Nucleus accumbens (tissue), 56 donors: Measurements from ENCODE around the gene NOP53.
"Not testable (repeated sequence)": the region's sequence is repeated elsewhere in the genome, so short reads cannot be mapped to it uniquely, and the experiment has no call there.

Experiments
- DNase-seq, 56 donors: peaks; one replicate each; lab custom pipeline; 2025; lab: John Stamatoyannopoulos, UW

The NOP53 gene

DNA sequence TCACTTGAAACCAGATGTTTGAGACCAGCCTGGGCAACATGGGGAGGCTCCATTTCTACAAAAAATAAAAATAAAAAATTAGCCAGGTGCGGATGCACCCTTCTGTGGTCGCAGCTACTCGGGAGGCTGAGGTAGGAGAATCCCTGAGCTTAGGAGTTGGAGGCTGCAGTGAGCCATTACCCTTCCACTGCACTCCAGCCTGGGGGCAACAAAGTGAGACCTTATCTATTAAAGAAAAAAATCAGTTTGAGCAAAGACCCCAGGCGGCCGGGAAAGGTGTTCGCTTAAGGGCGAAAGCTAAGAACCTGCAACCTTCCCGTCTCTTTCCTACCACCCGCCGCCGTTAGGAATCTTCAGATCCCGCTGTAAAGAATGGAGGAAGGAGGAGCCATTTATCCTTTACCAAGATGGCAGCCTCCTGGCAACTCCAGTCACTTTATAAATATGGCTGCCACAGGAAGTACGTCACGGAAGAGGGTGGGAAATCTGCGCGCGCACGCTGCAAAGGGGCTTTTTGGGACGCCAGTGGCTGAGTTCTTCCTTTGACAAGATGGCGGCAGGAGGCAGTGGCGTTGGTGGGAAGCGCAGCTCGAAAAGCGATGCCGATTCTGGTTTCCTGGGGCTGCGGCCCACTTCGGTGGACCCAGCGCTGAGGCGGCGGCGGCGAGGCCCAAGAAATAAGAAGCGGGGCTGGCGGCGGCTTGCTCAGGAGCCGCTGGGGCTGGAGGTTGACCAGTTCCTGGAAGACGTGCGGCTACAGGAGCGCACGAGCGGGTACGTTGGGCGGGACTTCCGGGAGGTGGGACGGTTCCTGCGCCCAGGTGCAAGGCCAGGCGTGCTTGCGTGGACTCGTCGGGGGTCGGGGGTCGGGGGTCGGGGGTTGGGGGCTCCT, at the start of gene NOP53:
TSS of gene NOP53 (plus strand) at position 537 of the 892 bp plus-strand sequence. CDS start at position 551, 14 bp downstream.
- DNase-seq = peak in 55 of 56 donors; percentile 47 to 98 (median 94)

DNA sequence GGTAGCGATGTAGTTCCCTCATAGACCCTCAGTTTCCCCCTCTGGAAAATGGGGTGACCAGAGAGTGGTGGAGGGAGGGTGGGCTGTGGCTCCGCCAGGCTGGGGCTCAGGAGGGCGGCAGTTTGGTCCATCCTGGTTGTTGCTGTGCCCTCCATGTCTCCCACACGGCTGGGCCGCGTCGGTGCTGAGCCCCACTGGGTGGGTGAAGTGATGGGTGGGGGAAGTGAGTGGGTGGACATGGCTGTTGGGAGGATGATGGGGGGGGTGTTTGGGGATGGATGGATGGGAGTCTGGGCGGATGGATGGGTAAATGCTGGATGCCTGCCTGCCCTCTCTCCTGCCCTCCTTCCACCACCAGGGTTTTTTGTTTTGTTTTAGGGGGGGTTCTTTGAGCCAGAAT, 48.7 kb upstream of the NOP53 start:
- DNase-seq = no peak

DNA sequence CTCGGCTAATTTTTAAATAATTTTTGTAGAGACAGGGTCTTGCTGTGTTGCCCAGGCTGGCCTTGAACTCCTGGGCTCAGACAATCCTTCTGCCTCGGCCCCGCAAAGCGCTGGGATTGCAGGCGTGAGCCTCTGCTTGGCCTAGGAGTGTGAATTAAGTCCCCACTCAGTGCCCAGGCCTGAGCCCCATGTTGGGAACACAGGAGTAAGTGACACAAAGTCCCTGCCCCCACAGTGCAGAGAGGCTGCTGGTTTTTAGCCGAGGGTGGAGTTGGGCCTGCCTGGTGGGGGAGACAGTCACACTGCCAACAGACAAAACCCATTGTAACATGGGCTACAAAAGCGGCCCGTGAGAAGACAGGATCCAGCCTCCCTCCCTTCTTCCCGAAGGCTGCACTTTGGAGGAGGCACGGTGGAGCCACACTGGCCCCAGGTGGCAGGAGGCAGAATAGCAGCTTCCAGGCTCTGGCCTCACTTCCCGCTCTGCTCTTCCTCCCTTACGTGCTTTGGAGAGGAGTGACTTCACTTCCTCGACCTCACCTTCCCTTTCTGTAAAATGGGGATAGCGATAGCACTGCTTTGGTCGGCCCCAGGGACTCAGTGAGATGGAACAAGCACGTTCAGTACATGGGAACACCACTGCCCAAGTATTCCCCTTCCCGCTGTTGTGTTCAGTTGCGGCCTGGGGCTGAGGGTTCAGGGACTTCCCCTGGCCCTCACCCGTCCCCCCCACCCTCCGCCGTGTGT, 47.3 kb upstream of the NOP53 start:
- peak in 53 of 56 donors; percentile 29 to 88 (median 73) for DNase-seq

DNA sequence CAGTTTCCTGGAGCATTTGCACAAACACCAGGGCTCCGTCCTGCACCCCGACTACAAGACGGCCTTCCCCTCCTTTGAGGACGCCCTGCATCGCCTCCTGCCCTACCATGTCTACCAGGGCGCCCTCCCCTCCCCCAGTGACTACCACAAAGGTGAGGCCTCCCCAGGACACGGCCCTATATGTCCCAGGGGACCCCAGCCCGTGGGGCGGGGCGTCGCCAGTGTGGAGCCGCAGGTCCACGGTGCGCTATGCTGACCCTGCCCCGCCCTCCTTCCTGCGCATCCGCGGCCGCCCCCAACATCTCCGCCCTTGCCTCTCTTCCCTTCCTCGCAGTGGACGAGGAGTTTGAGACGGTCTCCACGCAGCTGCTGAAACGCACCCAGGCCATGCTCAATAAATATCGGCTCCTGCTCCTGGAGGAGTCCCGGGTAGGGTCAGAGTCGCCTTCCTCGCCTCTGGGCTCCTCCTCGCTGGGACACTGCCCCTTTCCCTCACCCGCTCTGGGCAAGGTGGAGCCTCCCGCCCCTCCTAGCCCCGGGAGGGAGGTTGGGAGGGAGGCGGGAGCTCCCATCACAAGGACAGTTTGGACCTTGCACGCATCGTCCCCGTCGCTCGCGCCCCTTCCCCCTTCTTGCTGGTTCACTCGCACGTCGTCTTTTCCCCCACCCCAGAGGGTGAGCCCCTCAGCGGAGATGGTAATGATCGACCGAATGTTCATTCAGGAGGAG, 46.6 kb upstream of the NOP53 start:
- DNase-seq = no peak

DNA sequence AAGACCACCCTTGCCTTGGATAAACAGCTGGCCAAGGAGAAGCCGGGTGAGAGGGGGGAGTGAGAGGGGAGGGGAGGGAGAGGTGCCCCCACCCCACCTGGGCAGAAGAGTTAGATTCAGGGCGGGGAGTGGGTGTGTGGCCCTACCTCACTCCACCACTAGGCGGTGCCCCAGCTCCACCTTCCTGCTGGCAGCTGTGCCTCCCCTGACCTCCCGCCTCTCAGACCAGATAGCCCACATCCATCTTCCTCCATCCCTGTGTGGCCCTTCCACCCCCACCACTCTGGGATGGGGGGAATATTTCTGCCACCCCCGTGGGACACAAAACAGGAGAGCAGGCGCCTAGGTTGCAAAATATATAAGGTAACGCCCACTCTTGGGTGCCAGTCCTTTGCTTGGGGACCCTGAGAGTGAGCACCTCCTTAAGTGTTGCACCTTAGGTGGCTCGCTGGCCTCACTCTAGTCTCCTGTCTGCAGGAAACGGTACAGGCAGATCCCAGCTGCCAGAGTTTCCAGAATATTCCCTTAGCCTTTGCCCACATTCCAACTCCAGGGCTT, 45.9 kb upstream of the NOP53 start:
- DNase-seq = peak in 23 of 56 donors; percentile 1 to 49 (median 8)

DNA sequence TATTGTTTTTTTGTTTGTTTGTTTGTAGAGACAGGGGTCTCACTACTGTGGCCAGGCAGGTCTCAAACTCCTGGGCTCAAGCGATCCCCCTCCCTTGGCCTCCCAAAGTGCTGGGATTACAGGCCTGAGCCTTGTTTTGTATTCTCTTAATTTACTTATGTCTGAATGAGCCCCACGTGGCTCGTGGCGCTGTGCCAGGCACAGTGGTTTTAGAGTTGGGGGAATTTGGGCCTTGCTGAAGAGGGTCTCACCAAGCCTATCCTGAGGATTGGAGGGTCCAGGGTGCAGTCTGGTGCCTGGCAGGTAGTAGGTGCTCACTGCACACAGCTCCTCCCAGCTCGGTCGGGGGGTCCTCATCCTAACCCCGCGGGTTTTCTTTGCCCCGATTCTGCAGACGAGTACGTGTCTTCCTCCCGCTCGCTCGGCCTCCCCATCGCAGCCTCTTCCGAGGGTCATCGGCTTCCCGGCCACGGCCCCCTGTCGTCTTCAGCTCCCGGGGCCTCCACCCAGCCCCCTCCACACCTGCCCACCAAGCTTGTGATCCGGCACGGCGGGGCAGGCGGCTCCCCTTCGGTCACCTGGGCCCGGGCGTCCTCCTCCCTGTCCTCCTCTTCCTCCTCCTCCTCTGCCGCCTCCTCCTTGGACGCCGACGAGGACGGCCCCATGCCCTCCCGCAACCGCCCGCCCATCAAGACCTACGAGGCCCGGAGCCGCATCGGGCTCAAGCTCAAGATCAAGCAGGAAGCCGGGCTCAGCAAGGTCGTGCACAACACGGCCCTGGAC, 44.2 kb upstream of the NOP53 start:
- no peak for DNase-seq

DNA sequence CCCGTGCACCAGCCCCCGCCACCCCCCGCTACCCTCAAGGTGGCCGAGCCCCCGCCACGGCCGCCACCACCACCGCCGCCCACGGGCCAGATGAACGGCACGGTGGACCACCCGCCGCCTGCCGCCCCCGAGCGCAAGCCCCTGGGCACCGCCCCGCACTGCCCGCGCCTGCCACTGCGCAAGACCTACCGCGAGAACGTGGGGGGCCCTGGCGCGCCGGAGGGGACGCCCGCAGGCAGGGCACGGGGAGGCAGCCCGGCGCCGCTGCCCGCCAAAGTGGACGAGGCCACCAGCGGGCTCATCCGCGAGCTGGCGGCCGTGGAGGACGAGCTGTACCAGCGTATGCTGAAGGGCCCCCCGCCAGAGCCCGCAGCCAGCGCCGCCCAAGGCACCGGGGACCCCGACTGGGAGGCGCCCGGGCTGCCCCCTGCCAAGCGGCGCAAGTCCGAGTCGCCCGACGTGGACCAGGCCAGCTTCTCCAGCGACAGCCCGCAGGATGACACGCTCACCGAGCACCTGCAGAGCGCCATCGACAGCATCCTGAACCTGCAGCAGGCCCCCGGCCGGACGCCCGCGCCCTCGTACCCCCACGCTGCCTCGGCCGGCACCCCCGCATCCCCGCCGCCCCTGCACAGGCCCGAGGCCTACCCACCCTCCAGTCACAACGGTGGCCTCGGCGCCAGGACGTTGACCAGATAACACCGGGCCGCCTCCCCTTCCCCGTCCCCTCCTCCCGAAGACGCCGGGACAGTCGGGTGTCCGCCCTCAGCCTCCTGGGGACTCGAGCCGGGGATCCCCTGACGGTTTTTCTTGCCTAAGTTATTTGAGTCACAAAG, 43.4 kb upstream of the NOP53 start:
- no peak for DNase-seq

DNA sequence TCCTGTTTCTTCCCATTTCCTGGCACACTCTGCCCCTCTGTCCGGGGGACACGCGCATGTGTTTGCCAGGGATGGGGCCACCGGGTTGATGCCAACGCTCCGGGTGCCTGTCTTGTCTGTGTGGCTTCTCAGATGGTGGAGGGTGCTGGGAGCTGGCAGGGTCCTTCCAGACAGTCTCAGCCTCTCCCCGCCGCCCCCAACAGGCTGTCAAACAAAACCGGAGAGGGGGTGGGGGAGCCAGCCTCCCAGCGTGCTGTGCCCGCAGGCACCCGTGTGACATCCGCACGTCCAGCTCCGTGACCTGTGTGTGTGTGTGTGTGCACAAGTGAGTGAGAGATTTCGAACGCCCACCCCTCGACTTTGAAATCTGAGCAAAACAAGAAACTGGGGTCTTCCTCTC, 42.7 kb upstream of the NOP53 start:
- no peak for DNase-seq

DNA sequence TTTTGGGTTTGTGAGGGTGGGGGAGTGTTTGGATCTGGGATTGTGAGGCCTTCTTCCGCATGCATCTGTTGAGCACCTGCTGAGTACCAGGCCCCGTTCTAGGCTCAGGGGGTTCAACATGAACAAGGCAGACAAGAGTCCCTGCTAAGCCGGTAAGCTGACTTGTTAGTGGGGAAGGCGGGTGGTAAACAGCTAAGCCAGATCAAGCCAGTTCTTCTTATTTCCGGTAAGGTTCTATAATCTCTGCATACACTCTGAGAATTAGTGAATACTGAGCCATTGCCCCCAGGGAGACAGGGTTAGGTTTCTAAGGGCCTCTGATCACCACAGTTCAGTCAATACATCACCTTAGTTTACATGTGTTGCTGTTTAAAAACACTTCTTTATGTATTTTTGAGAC, 42.0 kb upstream of the NOP53 start:
- DNase-seq = no peak

DNA sequence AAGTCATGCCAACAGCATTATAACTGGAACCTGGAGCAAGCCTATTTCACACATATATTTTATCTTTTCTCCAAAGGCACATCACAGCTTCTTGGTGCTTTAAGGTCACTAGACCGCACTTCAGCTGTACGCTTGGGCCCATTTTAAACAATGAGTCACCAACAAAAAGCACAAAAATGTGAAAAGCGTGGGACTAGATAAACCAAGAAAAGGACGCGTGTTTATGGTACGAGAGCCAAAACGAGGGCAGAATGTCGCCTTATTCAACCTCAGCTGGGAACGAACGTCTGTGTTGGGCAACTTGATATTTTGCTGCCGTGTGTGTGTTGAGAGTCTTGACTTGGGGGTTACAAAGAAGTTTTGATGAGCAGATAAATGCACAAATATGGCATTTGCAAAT, 41.3 kb upstream of the NOP53 start:
- DNase-seq = no peak

DNA sequence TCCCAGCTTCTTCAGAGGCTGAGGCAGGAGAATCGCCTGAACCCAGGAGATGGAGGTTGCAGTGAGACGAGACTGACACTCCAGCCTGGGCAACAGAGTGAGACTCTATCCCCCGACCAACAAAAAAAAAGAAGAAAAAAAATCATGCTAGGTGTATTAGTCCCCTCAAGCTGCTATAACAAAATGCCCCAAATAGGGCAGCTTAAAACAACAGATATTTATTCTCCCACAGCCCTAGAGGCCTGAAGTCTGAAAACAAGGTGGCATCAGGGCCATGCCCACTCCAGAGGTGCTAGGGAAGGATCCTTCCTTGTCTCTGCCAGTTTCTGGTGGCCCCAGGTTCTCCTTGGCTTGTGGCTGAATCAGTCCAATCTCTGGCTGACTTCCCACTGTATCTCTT, 40.7 kb upstream of the NOP53 start:
- no peak for DNase-seq

DNA sequence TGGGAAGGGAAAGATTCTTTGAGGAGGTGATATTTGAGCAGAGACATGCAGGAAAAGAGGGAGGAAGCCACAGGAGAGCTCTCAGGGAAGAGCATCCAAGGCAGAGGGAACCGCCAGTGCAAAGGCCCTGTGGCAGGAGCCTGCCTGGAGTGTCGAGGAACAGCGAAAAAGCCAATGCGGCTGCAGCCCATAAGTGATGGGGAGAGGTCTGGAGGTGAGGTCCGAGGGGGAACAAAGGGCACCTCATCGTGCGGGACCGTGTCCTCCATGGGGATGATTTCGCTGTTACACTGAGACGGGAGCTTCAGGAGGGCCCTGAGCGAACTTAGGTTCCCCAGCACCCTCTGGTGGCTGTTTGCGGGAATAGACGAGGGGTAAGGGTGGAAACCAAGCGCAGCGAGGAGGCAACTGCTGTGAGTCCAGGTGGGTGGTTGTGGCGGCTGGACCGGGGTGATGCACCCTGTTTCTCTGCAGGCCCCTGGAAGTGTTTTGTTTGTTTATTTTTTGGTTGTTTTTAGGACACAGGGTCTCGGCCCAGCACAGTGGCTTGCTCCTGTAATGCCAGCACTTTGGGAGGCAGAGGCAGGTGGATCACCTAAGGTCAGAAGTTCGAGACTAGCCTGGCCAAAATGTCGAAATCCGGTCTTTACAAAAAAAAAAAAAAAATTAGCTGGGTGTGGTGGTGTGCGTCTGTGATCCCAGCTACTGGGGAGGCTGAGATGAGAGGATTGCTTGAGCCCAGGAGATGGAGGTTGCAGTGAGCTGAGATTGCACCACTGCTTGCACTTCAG, 38.0 kb upstream of the NOP53 start:
- DNase-seq = peak in 45 of 56 donors; percentile 2 to 79 (median 39)

DNA sequence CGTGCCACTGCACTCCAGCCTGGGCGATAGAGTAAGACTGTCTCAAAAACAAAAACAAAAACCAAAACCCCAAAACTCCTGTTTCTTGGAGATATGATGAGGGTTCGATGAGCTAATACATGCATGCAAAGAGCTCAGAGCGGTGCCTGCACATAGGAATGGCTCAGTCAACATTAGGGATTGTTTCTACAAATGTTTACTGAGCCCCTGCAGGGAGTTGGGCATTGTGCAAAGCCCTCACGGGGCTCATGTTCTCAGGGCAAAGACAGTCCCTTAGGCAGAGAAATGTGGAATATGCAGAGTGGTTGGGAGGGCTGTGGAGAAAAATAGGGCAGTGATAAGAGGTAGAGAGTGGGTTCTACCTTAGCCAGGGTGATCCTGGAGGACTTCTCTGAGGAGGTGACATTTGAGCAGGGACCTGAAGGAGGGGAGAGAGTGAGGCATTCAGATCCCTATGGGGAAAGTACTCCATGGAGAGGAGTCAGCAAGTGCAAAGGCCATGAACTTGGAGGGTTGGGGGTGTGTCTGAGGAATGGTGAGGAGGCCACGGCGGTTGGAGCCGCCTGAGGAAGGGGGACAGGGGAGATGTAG, 33.6 kb upstream of the NOP53 start:
- DNase-seq = no peak

DNA sequence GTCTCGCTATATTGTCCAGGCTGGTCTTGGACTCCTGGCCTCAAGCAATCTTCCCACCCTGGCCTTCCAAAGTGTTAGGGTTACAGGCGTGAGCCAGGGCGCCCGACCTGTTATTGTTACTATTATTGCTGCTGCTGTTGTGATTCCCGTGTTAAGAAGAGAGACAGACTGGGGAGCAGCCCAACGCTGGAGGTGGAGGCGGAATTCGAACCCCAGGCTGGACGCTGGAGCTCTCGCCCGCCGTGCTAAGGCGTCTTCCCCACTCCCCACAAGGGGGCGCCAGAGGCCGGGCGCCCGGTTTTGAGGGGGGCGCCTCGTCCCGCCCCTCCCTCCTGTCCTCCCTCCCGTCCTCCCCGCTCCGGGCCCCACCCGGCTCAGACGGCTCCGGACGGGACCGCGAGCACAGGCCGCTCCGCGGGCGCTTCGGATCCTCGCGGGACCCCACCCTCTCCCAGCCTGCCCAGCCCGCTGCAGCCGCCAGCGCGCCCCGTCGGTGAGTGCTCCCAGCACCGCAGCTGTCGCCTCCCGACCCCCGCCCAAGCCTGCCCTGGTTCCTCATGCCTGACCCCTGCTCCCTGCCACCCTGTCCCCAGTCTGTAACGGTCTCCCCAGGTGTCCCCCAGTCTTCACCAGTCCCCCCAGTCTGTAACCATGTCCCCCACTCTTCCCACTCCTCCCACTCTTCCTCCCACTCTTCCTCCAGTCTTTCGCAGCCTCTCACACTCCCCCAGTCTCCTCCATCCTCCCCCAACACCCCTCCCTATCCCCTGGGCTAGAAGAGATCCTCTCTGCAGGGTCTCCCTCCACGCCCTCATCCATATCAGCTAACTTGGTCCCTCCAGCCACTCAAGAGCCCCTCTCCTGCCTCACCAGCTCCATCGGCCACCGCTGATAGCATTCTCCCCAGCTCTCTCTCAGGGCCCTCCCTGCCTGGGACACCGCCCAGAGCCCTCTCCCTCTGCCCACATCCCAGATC, 32.0 kb upstream of the NOP53 start, which contains the start of gene EHD2:
TSS of gene EHD2 (plus strand) at position 377 of the 976 bp plus-strand sequence. CDS start 3,191 bp downstream, outside the sequence.
- peak in 22 of 56 donors; percentile 1 to 69 (median 18) for DNase-seq

DNA sequence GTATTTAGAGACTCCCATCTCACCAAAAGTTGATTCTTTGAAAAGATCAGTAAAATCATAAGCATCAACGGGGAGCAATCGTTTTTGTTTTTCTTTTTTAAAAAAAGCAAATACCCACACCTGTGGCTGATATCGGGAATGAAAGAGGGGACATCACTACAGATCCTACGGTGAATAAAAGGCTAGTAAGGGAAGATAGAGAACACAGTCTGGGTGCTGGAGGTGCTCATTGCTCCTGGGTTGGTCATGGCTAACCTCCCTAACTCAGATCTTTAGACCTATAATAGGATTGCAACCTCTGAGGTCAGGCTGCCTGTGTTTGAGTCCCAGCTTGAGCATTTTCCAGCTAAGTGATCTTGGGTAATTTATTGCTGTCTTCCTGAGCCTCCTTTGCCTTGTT, 31.0 kb upstream of the NOP53 start:
- DNase-seq = no peak

DNA sequence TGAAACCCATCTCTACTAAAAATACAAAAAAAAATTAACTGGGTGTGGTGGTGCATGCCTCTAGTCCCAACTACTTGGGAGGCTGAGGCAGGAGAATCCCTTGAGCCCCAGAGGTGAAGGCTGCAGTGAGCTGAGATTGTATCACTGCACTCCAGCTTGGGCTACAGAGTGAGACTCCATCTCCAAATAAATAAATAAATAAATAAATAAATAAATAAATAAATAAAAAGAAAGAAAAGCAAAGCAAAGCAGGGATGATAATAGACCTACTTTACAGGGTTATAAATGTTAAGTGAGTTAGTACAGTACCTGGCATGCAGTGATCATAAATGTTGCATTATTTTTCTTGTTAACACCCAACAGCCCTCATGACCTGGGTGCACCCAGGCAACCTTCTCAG, 30.5 kb upstream of the NOP53 start:
- not testable (repeated sequence) for DNase-seq
